Skeletal muscle satellite cell (primary cell): Measurements from ENCODE around the gene OR4L1. TPM values are rescaled to one million over a fixed set of nuclear protein-coding genes. Genes with fewer than 3 reads are reported as not detected.

Experiments
- small RNA-seq: library from RNA; depleted of rRNA; stranded (forward); fragments of <200 nt; gene quantifications from one replicate; pipeline ENCODE3, GENCODE V24; 2012

OR4L1 gene

Small RNAs within 50 kb of the gene (small RNA-seq; reads per million reads assigned to genes)
- gene RNA5SP380 = not detected
